ENCODE results near the gene SMURF2. TPM values are rescaled to one million over a fixed set of nuclear protein-coding genes. Genes with fewer than 3 reads are reported as not detected.

The SMURF2 gene
- total RNA-seq, 1 donor from 2014 or later: 69.2 TPM

GRCh38 chr17:64565563-64565962 is 96.5 kb downstream of the SMURF2 start:
- Mint-ChIP-seq H3K9me3 (ENCODE audit: unreplicated experiment) (no peaks in the 10 kb centered on the region), H3K4me1 (ENCODE audit: unreplicated experiment) (peaks cover 8% of the 10 kb centered on the region), H3K36me3 (ENCODE audit: low read depth, unreplicated experiment) (peaks cover 23% of the 10 kb centered on the region), H3K4me3 (ENCODE audit: unreplicated experiment) (no peak overlapping the region), H3K27ac (ENCODE audit: unreplicated experiment) (no peak overlapping the region), H3K27me3 (ENCODE audit: unreplicated experiment) (no peaks in the 10 kb centered on the region)
- no peak for TF ChIP-seq CTCF (IDR thresholded peaks at IDR 0.05; ENCODE audit: unreplicated experiment)
- DNase-seq (ENCODE audit: low spot score): no peak

- Mint-ChIP-seq H3K27ac (ENCODE audit: unreplicated experiment) (no peak overlapping the region), H3K27me3 (ENCODE audit: unreplicated experiment) (no peaks in the 10 kb centered on the region), H3K9me3 (ENCODE audit: unreplicated experiment) (no peaks in the 10 kb centered on the region), H3K4me1 (ENCODE audit: unreplicated experiment) (peaks cover 8% of the 10 kb centered on the region), H3K36me3 (ENCODE audit: low read depth, unreplicated experiment) (peaks cover 23% of the 10 kb centered on the region), H3K4me3 (ENCODE audit: unreplicated experiment) (no peak overlapping the region)
- no peak for TF ChIP-seq CTCF (IDR thresholded peaks at IDR 0.05; ENCODE audit: unreplicated experiment)
- DNase-seq (ENCODE audit: low spot score): no peak
These were observed 98.0 kb downstream of the SMURF2 start for GRCh38 chr17:64564098-64564497.

GRCh38 chr17:64555281-64555680 is 106.8 kb downstream of the SMURF2 start:
- no peaks in the 10 kb centered on the region for H3K9me3 Mint-ChIP-seq (ENCODE audit: unreplicated experiment)
- DNase-seq (ENCODE audit: low spot score): no peak
- peaks cover 22% of the 10 kb centered on the region for H3K36me3 Mint-ChIP-seq (ENCODE audit: low read depth, unreplicated experiment)
- no peaks in the 10 kb centered on the region for H3K4me1 Mint-ChIP-seq (ENCODE audit: unreplicated experiment)
- TF ChIP-seq CTCF (IDR thresholded peaks at IDR 0.05; ENCODE audit: unreplicated experiment): no peak
- no peak overlapping the region for H3K27ac Mint-ChIP-seq (ENCODE audit: unreplicated experiment)
- H3K4me3 Mint-ChIP-seq (ENCODE audit: unreplicated experiment): no peak overlapping the region
- H3K27me3 Mint-ChIP-seq (ENCODE audit: unreplicated experiment): no peaks in the 10 kb centered on the region

GRCh38 chr17:64554028-64554637 is 108.0 kb downstream of the SMURF2 start:
- Mint-ChIP-seq H3K27me3 (ENCODE audit: unreplicated experiment) (no peaks in the 10 kb centered on the region), H3K9me3 (ENCODE audit: unreplicated experiment) (no peaks in the 10 kb centered on the region), H3K36me3 (ENCODE audit: low read depth, unreplicated experiment) (peaks cover 22% of the 10 kb centered on the region), H3K4me1 (ENCODE audit: unreplicated experiment) (no peaks in the 10 kb centered on the region), H3K27ac (ENCODE audit: unreplicated experiment) (no peak overlapping the region), H3K4me3 (ENCODE audit: unreplicated experiment) (no peak overlapping the region)
- no peak for TF ChIP-seq CTCF (IDR thresholded peaks at IDR 0.05; ENCODE audit: unreplicated experiment)
- DNase-seq (ENCODE audit: low spot score): no peak

GRCh38 chr17:64551461-64551860 is 110.6 kb downstream of the SMURF2 start:
- H3K4me1 Mint-ChIP-seq (ENCODE audit: unreplicated experiment): peaks cover 4% of the 10 kb centered on the region
- TF ChIP-seq CTCF (IDR thresholded peaks at IDR 0.05; ENCODE audit: unreplicated experiment): no peak
- no peak overlapping the region for H3K4me3 Mint-ChIP-seq (ENCODE audit: unreplicated experiment)
- H3K9me3 Mint-ChIP-seq (ENCODE audit: unreplicated experiment): no peaks in the 10 kb centered on the region
- H3K36me3 Mint-ChIP-seq (ENCODE audit: low read depth, unreplicated experiment): peaks cover 30% of the 10 kb centered on the region
- H3K27me3 Mint-ChIP-seq (ENCODE audit: unreplicated experiment): no peaks in the 10 kb centered on the region
- no peak for DNase-seq (ENCODE audit: low spot score)
- H3K27ac Mint-ChIP-seq (ENCODE audit: unreplicated experiment): no peak overlapping the region
